ENCODE results near the gene CLDN20. TPM values are rescaled to one million over a fixed set of nuclear protein-coding genes. Genes with fewer than 3 reads are reported as not detected.

The CLDN20 gene
- total RNA-seq, 1 donor from 2014 or later: not detected

GRCh38 chr6:155269765-155270164, 6.0 kb downstream of the CLDN20 start:
- peak overlapping the region; percentile 30 for H3K27ac Mint-ChIP-seq
- peaks cover 14% of the 10 kb centered on the region for H3K36me3 Mint-ChIP-seq (ENCODE audit: insufficient read depth)
- no peak overlapping the region for H3K4me3 Mint-ChIP-seq (ENCODE audit: low read depth)
- peaks cover 29% of the 10 kb centered on the region for H3K4me1 Mint-ChIP-seq (ENCODE audit: low read depth)
- H3K9me3 Mint-ChIP-seq (ENCODE audit: low read depth): peaks cover 4% of the 10 kb centered on the region
- no peak for DNase-seq (ENCODE audit: low spot score, unreplicated experiment)
- TF ChIP-seq, protein P1, sequence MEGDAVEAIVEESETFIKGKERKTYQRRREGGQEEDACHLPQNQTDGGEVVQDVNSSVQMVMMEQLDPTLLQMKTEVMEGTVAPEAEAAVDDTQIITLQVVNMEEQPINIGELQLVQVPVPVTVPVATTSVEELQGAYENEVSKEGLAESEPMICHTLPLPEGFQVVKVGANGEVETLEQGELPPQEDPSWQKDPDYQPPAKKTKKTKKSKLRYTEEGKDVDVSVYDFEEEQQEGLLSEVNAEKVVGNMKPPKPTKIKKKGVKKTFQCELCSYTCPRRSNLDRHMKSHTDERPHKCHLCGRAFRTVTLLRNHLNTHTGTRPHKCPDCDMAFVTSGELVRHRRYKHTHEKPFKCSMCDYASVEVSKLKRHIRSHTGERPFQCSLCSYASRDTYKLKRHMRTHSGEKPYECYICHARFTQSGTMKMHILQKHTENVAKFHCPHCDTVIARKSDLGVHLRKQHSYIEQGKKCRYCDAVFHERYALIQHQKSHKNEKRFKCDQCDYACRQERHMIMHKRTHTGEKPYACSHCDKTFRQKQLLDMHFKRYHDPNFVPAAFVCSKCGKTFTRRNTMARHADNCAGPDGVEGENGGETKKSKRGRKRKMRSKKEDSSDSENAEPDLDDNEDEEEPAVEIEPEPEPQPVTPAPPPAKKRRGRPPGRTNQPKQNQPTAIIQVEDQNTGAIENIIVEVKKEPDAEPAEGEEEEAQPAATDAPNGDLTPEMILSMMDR (IDR thresholded peaks at IDR 0.05; ENCODE audit: unreplicated experiment): no peak
- no peaks in the 10 kb centered on the region for H3K27me3 Mint-ChIP-seq

- Mint-ChIP-seq H3K27me3 (no peaks in the 10 kb centered on the region), H3K4me1 (ENCODE audit: low read depth) (peaks cover 29% of the 10 kb centered on the region), H3K9me3 (ENCODE audit: low read depth) (peaks cover 4% of the 10 kb centered on the region), H3K27ac (peak overlapping the region; percentile 83), H3K36me3 (ENCODE audit: insufficient read depth) (peaks cover 16% of the 10 kb centered on the region), H3K4me3 (ENCODE audit: low read depth) (peak overlapping the region; percentile 37)
- TF ChIP-seq, protein P1 (IDR thresholded peaks at IDR 0.05; ENCODE audit: unreplicated experiment): no peak
- no peak for DNase-seq (ENCODE audit: low spot score, unreplicated experiment)
These were observed 6.8 kb downstream of the CLDN20 start for GRCh38 chr6:155270561-155271091.

GRCh38 chr6:155271145-155271544, 7.3 kb downstream of the CLDN20 start:
- no peak for DNase-seq (ENCODE audit: low spot score, unreplicated experiment)
- Mint-ChIP-seq H3K27me3 (no peaks in the 10 kb centered on the region), H3K27ac (no peak overlapping the region), H3K4me3 (ENCODE audit: low read depth) (no peak overlapping the region), H3K9me3 (ENCODE audit: low read depth) (peaks cover 4% of the 10 kb centered on the region), H3K36me3 (ENCODE audit: insufficient read depth) (peaks cover 13% of the 10 kb centered on the region), H3K4me1 (ENCODE audit: low read depth) (peaks cover 29% of the 10 kb centered on the region)
- TF ChIP-seq, protein P1 (IDR thresholded peaks at IDR 0.05; ENCODE audit: unreplicated experiment): no peak

DNA sequence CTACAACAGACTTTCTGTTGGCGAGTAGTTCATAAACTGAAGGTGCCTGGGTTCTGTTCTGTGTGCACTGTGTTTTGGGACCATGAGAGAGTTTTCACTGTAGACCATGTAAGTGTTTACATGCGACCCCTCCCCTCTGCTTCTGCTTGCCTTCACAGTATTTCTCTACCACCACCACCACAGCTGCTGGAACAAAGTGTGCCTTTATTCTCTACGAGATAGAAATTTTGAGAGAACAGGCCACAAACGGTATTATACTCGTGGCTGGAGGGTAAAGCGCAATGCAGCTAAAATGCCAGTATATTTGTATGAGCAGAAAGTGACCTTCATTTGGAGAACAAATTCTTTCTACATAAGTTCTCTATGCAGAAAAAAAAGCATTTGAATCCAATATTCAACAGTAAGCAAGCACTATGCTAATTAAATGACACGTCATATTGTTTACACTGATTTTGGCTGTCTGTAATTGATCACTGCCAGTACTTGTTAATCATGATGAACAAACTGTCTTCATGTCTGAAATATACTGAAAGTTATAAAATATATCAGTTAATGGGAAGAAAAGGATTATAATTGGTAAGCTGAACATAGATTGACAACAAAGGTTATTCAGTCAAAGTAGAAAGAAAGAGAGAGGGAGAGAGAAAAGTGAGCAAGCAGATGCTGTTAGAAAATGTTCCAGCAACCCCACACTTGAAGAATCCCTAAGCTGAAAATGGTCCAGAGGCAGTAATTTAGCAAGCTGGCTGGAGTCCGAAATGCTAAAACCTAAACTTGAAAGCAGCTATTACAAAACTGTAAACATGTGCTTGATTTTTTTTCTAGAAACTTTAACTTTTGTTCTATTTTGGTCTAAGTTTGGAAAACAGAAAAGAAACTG, 8.8 kb downstream of the CLDN20 start:
- H3K9me3 Mint-ChIP-seq (ENCODE audit: low read depth): peaks cover 4% of the 10 kb centered on the region
- H3K27ac Mint-ChIP-seq: peak overlapping the region; percentile 85

GRCh38 chr6:155273431-155273830, 9.6 kb downstream of the CLDN20 start:
- TF ChIP-seq, protein P1 (IDR thresholded peaks at IDR 0.05; ENCODE audit: unreplicated experiment): no peak
- H3K4me3 Mint-ChIP-seq (ENCODE audit: low read depth): no peak overlapping the region

More for the DNA sequence above, 8.8 kb downstream of the CLDN20 start:
- peaks cover 9% of the 10 kb centered on the region for H3K36me3 Mint-ChIP-seq (ENCODE audit: insufficient read depth)
- no peaks in the 10 kb centered on the region for H3K27me3 Mint-ChIP-seq
- peaks cover 29% of the 10 kb centered on the region for H3K4me1 Mint-ChIP-seq (ENCODE audit: low read depth)
- H3K4me3 Mint-ChIP-seq (ENCODE audit: low read depth): no peak overlapping the region
- TF ChIP-seq, protein P1 (IDR thresholded peaks at IDR 0.05; ENCODE audit: unreplicated experiment): no peak
- no peak for DNase-seq (ENCODE audit: low spot score, unreplicated experiment)

More at GRCh38 chr6:155273431-155273830, 9.6 kb downstream of the CLDN20 start:
- Mint-ChIP-seq H3K4me1 (ENCODE audit: low read depth) (peaks cover 24% of the 10 kb centered on the region), H3K9me3 (ENCODE audit: low read depth) (no peaks in the 10 kb centered on the region), H3K27ac (peak overlapping the region; percentile 93), H3K27me3 (no peaks in the 10 kb centered on the region), H3K36me3 (ENCODE audit: insufficient read depth) (peaks cover 7% of the 10 kb centered on the region)
- DNase-seq (ENCODE audit: low spot score, unreplicated experiment): no peak
